Mesendoderm (in vitro differentiated cells): ENCODE results near the gene GABBR2.
A peak's percentile ranks its signal among the peaks of the same experiment; 100 is the strongest.

ENCODE experiments used
- DNase-seq: peaks from one replicate; pipeline ENCODE4 v3.0.0; 2013
- H2AK5ac ChIP-seq: 2 replicates; pipeline ENCODE4 v1.6.1; 2013; ENCODE audit warnings: low read length, inconsistent platforms
- H2BK120ac ChIP-seq: 2 replicates; pipeline ENCODE4 v1.6.1; 2013; ENCODE audit warnings: low read depth, mild to moderate bottlenecking, low read length, moderate library complexity, mixed read lengths
- H2BK15ac ChIP-seq: replicated peaks from 2 replicates; pipeline ENCODE4 v1.6.1; 2013; ENCODE audit warnings: low read depth, mild to moderate bottlenecking, moderate library complexity
- H2BK5ac ChIP-seq: 2 replicates; pipeline ENCODE4 v1.6.1; 2013; ENCODE audit warnings: low read length, inconsistent platforms
- H3K18ac ChIP-seq: 2 replicates; pipeline ENCODE4 v1.6.1; 2013; ENCODE audit warnings: mild to moderate bottlenecking, low read length, mixed read lengths
- H3K23ac ChIP-seq: one replicate; pipeline ENCODE4 v1.6.1; 2013; ENCODE audit warnings: low read length
- H3K27ac ChIP-seq: 2 replicates; pipeline ENCODE4 v1.5.1; 2013; ENCODE audit warnings: low read depth, mild to moderate bottlenecking, inconsistent platforms, low read length, moderate library complexity
- H3K27me3 ChIP-seq: 2 replicates; pipeline ENCODE4 v1.6.1; 2013; ENCODE audit warnings: low read length, control low read depth, mild to moderate bottlenecking, inconsistent platforms; ENCODE audit not compliant: insufficient read depth, poor library complexity
- H3K36me3 ChIP-seq: 2 replicates; pipeline ENCODE4 v1.6.1; 2013; ENCODE audit warnings: low read length, inconsistent platforms; ENCODE audit not compliant: control insufficient read depth, insufficient read depth
- H3K4ac ChIP-seq: one replicate; pipeline ENCODE4 v1.6.1; 2013; ENCODE audit warnings: low read depth, mild to moderate bottlenecking, low read length, moderate library complexity
- H3K4me1 ChIP-seq: 2 replicates; pipeline ENCODE4 v1.6.1; 2013; ENCODE audit warnings: low read depth, low read length, inconsistent platforms; ENCODE audit not compliant: control insufficient read depth
- H3K4me2 ChIP-seq: 2 replicates; pipeline ENCODE4 v1.6.1; 2013; ENCODE audit warnings: low read length
- H3K4me3 ChIP-seq: 2 replicates; pipeline ENCODE4 v1.5.1; 2013; ENCODE audit warnings: mild to moderate bottlenecking, low read length
- H3K56ac ChIP-seq: one replicate; pipeline ENCODE4 v1.6.1; 2013; ENCODE audit warnings: low read length
- H3K79me1 ChIP-seq: 2 replicates; pipeline ENCODE4 v1.6.1; 2013; ENCODE audit warnings: low read length, inconsistent platforms
- H3K79me2 ChIP-seq: 2 replicates; pipeline ENCODE4 v1.6.1; 2013; ENCODE audit warnings: mild to moderate bottlenecking, low read length; ENCODE audit not compliant: control insufficient read depth, insufficient read depth
- H3K9ac ChIP-seq: 2 replicates; pipeline ENCODE4 v1.6.1; 2013; ENCODE audit warnings: low read length, inconsistent platforms
- H4K5ac ChIP-seq: one replicate; pipeline ENCODE4 v1.6.1; 2013; ENCODE audit warnings: low read length
- H4K8ac ChIP-seq: one replicate; pipeline ENCODE4 v1.6.1; 2013; ENCODE audit warnings: low read depth, mild to moderate bottlenecking, control low read depth, low read length, moderate library complexity
- WGBS: extraction: QIAGEN DNeasy Blood & Tissue Kit; methylation state at CpG from one replicate; pipeline ENCODE4 v1.1.7; 2013; ENCODE audit warnings: low lambda C conversion rate, missing lambda C conversion rate; ENCODE audit not compliant: insufficient coverage; ENCODE audit errors: extremely low coverage; 5-methylcytosine and 5-hydroxymethylcytosine counted together

GABBR2 gene

DNA sequence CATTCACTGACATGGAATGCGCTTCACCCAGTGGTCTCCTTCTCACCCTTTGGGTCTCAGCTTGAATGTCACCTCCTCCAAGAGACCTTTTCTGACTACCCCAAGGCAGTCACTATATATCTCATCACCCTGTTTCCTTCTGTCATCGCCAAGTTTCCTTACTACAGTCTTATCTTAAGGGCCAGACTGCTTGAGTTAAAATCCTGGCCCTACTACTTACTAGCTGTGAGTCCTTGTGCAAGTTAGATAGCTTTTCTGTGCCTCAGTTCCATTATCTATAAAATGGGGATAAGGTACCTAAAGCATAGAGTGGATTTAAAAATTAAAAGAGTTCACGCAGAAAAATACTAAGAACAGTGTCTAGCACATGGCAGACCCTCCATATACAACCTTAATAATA, 132.4 kb downstream of the GABBR2 start:
- H3K4ac ChIP-seq, result no peak overlapping the region
- H3K4me3 ChIP-seq, result no peak overlapping the region
- no peak overlapping the region for H4K5ac ChIP-seq
- no peaks in the 10 kb centered on the region for H3K36me3 ChIP-seq
- H3K27ac ChIP-seq, result no peak overlapping the region
- H3K18ac ChIP-seq, result no peak overlapping the region
- H3K9ac ChIP-seq, result no peak overlapping the region
- no peaks in the 10 kb centered on the region for H3K4me1 ChIP-seq
- no peaks in the 10 kb centered on the region for H3K79me2 ChIP-seq
- no peak overlapping the region for H3K56ac ChIP-seq
- H3K4me2 ChIP-seq, result no peak overlapping the region
- H2AK5ac ChIP-seq, result no peak overlapping the region
- no peak overlapping the region for H3K23ac ChIP-seq
- no peaks in the 10 kb centered on the region for H3K27me3 ChIP-seq
- H2BK15ac ChIP-seq, result no peak overlapping the region
- no CpG with 5 or more reads among the region's 3 CpGs for WGBS
- DNase-seq, result no peak
- H2BK5ac ChIP-seq, result no peak overlapping the region
- H2BK120ac ChIP-seq, result no peak overlapping the region
- no peak overlapping the region for H4K8ac ChIP-seq
- H3K79me1 ChIP-seq, result no peaks in the 10 kb centered on the region

DNA sequence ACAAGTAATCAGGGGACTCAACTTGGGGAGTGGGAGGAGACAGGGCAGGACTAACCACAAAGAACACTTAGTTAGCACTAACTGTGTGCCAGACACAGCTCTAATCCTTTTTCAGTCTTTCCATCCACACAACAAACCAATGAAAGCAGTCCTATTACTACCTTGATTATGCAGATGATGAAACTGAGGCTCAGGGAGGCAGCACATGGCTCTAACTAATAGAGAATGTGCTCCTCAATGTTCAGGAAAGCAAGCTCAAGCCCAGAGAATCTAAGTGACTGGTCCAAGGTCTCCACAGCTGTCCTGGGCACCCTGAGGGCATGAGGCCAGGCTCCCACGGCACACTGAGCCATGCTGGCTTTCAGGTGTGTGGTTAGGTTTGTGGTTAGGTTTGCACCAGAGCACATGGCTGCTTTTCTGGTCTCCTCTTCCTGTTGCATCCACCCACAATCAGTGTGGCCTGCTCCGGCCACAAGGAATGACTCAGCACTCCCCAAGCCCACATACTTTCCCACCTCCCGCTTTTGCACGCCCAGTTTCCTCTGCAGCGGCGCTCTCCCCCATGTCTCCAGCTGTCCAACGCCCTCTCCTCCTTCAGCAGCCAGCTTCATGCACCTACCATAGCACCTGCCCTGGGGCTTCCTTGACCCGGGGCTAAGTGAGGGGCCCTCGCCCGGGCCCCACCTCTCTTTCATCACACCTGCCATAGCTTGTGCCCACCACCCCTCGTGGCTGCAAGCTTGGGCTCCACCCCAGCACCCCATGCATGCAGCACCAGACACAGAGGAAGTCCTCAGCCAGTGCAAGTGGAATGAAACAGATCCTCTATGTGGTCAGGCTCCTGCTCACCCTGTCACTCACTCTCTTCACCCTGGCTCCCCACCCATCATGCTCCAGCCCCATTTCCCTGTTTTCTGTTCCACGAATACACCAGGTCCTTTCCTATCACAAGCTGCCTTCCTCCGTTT, 133.1 kb downstream of the GABBR2 start:
- H4K5ac ChIP-seq, result no peak overlapping the region
- peak overlapping the region; percentile 8 for H3K56ac ChIP-seq
- no peaks in the 10 kb centered on the region for H3K4me1 ChIP-seq
- H3K4me3 ChIP-seq, result no peak overlapping the region
- no peaks in the 10 kb centered on the region for H3K27me3 ChIP-seq
- no peaks in the 10 kb centered on the region for H3K79me1 ChIP-seq
- no peak overlapping the region for H2BK15ac ChIP-seq
- no peak overlapping the region for H2AK5ac ChIP-seq
- no peak overlapping the region for H4K8ac ChIP-seq
- H3K4ac ChIP-seq, result no peak overlapping the region
- WGBS, result no CpG with 5 or more reads among the region's 13 CpGs
- H3K27ac ChIP-seq, result no peak overlapping the region
- H3K4me2 ChIP-seq, result no peak overlapping the region
- no peak overlapping the region for H3K18ac ChIP-seq
- H2BK120ac ChIP-seq, result no peak overlapping the region
- no peak overlapping the region for H3K9ac ChIP-seq
- no peaks in the 10 kb centered on the region for H3K79me2 ChIP-seq
- peak; percentile 11 for DNase-seq
- no peak overlapping the region for H3K23ac ChIP-seq
- no peaks in the 10 kb centered on the region for H3K36me3 ChIP-seq
- no peak overlapping the region for H2BK5ac ChIP-seq

DNA sequence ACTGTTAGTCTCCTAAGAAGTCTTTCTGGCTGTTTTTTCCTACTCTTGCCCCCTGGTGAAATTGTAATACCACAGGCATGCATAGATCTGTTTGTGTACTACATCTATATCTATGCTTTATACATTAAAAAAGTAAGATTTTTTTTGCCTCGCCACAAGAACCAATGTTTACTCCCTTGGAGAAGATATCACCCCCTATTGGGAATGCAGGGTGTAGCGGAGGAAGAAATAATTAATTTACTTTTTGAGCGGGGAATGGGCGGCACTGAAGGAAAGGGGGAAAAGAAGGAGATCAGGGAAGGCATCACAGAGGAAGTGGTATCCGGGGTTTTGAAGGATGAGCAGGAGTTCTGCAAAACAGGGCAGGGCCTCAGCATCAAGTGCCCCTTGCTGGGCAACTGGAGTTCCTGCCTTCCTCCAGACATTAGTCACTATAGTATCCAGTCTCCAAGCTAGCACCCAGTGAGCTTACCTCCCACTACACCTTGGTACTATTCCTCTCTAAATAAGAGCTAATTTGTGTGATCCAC, 134.9 kb downstream of the GABBR2 start:
- H4K5ac ChIP-seq, result no peak overlapping the region
- H3K4me1 ChIP-seq, result no peaks in the 10 kb centered on the region
- no peak overlapping the region for H3K9ac ChIP-seq
- DNase-seq, result peak; percentile 8
- no peaks in the 10 kb centered on the region for H3K27me3 ChIP-seq
- H2AK5ac ChIP-seq, result no peak overlapping the region
- no CpG with 5 or more reads among the region's 5 CpGs for WGBS
- H3K4me3 ChIP-seq, result no peak overlapping the region
- no peak overlapping the region for H3K56ac ChIP-seq
- no peak overlapping the region for H3K23ac ChIP-seq
- no peak overlapping the region for H2BK120ac ChIP-seq
- no peak overlapping the region for H4K8ac ChIP-seq
- H2BK5ac ChIP-seq, result no peak overlapping the region
- no peak overlapping the region for H2BK15ac ChIP-seq
- H3K36me3 ChIP-seq, result no peaks in the 10 kb centered on the region
- H3K4ac ChIP-seq, result no peak overlapping the region
- H3K4me2 ChIP-seq, result no peak overlapping the region
- no peak overlapping the region for H3K18ac ChIP-seq
- no peaks in the 10 kb centered on the region for H3K79me2 ChIP-seq
- no peak overlapping the region for H3K27ac ChIP-seq
- no peaks in the 10 kb centered on the region for H3K79me1 ChIP-seq

DNA sequence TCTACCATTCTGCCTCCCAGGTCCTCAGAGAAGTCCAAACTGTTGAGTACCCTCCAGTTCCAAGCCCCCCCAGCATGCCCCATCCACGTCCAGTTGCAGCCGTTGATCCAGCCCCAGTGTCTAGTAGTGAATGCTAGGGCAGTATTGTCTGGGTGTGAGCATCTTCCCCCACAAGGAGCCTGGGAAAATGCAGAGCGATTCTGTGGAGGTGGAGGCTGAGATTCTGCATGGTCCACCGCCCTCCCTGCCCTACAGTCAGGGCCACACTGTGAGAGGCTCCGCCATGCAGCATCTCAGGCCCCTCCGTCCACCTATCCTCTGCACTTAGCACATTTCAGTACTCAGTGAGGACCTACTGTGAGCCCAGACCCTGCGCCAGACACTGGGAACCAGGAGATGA, 135.9 kb downstream of the GABBR2 start:
- Histone ChIP-seq H3K9ac (no peak overlapping the region), H4K8ac (no peak overlapping the region), H3K79me2 (no peaks in the 10 kb centered on the region), H3K27me3 (no peaks in the 10 kb centered on the region), H3K18ac (no peak overlapping the region), H3K36me3 (no peaks in the 10 kb centered on the region), H3K4me1 (no peaks in the 10 kb centered on the region), H3K27ac (no peak overlapping the region), H3K56ac (no peak overlapping the region), H2BK15ac (no peak overlapping the region), H2AK5ac (no peak overlapping the region), H3K4me2 (no peak overlapping the region), H3K79me1 (no peaks in the 10 kb centered on the region), H2BK120ac (no peak overlapping the region), H3K23ac (no peak overlapping the region), H2BK5ac (no peak overlapping the region), H3K4me3 (no peak overlapping the region), H3K4ac (no peak overlapping the region), H4K5ac (no peak overlapping the region)
- WGBS, result no CpG with 5 or more reads among the region's 7 CpGs
- no peak for DNase-seq

DNA sequence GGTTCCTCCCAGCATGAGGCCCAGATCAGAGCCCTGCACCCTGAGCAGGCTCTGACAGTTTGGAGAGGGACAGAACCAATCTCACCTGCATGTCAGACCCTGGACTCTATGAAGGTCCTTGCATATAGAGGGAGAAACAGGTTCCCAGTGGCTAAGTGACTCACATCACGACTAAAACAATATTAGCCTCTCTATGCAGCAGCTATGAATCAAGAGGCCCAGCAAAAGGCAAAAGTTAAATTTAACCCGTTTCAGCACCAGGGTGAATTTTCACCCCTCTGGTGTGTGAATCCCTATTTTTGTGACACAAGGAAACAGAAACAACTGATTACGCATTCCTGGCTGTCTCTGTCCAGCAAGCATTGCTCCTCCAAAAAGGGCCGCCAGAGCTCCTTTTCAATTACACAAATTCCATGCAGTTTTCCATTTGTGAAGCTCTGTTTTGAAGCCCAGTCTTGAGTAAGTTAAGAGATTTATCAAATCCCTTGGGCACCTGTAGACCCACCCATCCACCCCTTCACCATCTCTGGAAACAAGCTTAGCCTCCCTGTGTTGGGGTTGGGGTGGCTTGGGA, 136.6 kb downstream of the GABBR2 start:
- H3K56ac ChIP-seq, result no peak overlapping the region
- no peak overlapping the region for H2BK120ac ChIP-seq
- no peak overlapping the region for H3K27ac ChIP-seq
- H3K79me2 ChIP-seq, result no peaks in the 10 kb centered on the region
- no peak overlapping the region for H3K18ac ChIP-seq
- no peak overlapping the region for H2BK5ac ChIP-seq
- no peak overlapping the region for H2AK5ac ChIP-seq
- H3K23ac ChIP-seq, result no peak overlapping the region
- no peak overlapping the region for H3K9ac ChIP-seq
- WGBS, result no CpG with 5 or more reads among the region's 4 CpGs
- no peaks in the 10 kb centered on the region for H3K79me1 ChIP-seq
- no peak overlapping the region for H2BK15ac ChIP-seq
- no peak overlapping the region for H4K8ac ChIP-seq
- H3K4me3 ChIP-seq, result no peak overlapping the region
- H4K5ac ChIP-seq, result no peak overlapping the region
- no peaks in the 10 kb centered on the region for H3K36me3 ChIP-seq
- H3K4me1 ChIP-seq, result no peaks in the 10 kb centered on the region
- H3K27me3 ChIP-seq, result no peaks in the 10 kb centered on the region
- H3K4ac ChIP-seq, result no peak overlapping the region
- no peak overlapping the region for H3K4me2 ChIP-seq
- DNase-seq, result no peak
